Lung (tissue), 12 donors: ENCODE results near the gene LDLRAD4. TPM values are rescaled to one million over a fixed set of nuclear protein-coding genes. Genes with fewer than 3 reads are reported as not detected.

ENCODE experiments used
- ATAC-seq: fragments of 200-7000 bp; cut with Tn5 transposase; one replicate; pipeline ENCODE4 v1.9.1; 2020; ENCODE audit warnings: moderate number of reproducible peaks; ENCODE audit not compliant: insufficient read depth, low FRiP score
- DNase-seq, 3 donors: peaks; one replicate each; pipeline ENCODE4 v3.0.0-alpha.2; 2013 to 2017
- H3K27ac ChIP-seq, 2 donors: one replicate each; pipeline ENCODE4 v1.5.1; 2013; ENCODE audit warnings: mild to moderate bottlenecking in 2 of 2, moderate library complexity in 2 of 2, control low read depth in 1 of 2, inconsistent platforms in 1 of 2, low read depth in 1 of 2, low read length in 1 of 2
- H3K27me3 ChIP-seq, 3 donors: one replicate each; pipeline ENCODE4 v1.5.1; 2013; ENCODE audit warnings: low read length in 2 of 3; ENCODE audit not compliant: control insufficient read depth in 3 of 3, insufficient read depth in 3 of 3
- H3K36me3 ChIP-seq, 4 donors: one replicate each; pipeline ENCODE4 v1.5.1; 2013; ENCODE audit warnings: low read length in 4 of 4, mild to moderate bottlenecking in 1 of 4, moderate library complexity in 1 of 4; ENCODE audit not compliant: control insufficient read depth in 4 of 4, insufficient read depth in 4 of 4
- H3K4me1 ChIP-seq, 5 donors: one replicate each; pipeline ENCODE4 v1.5.1; 2013; ENCODE audit warnings: low read length in 5 of 5, mild to moderate bottlenecking in 2 of 5, moderate library complexity in 1 of 5; ENCODE audit not compliant: control insufficient read depth in 5 of 5, insufficient read depth in 5 of 5
- H3K4me3 ChIP-seq: one replicate; pipeline ENCODE4 v1.5.1; 2013; ENCODE audit warnings: mild to moderate bottlenecking, control low read depth, moderate library complexity
- H3K9ac ChIP-seq, 2 donors: one replicate each; pipeline ENCODE4 v1.5.1; 2013; ENCODE audit warnings: low read length in 2 of 2, control low read depth in 1 of 2; ENCODE audit not compliant: insufficient read depth in 1 of 2
- H3K9me3 ChIP-seq, 4 donors: one replicate each; pipeline ENCODE4 v1.5.1; 2013; ENCODE audit warnings: low read length in 3 of 4, mild to moderate bottlenecking in 1 of 4, moderate library complexity in 1 of 4; ENCODE audit not compliant: control insufficient read depth in 4 of 4, insufficient read depth in 3 of 4
- WGBS, 2 donors: extraction: QIAGEN DNeasy Blood & Tissue Kit; methylation state at CpG; one replicate each; pipeline ENCODE4 v1.1.7; 2013; 5-methylcytosine and 5-hydroxymethylcytosine counted together
- polyA plus RNA-seq, 2 donors: library from polyadenylated mRNA; stranded (reverse); fragments of 200-250 nt; gene quantifications; one replicate each; pipeline ENCODE4 v1.2.1, GENCODE V29; 2013
- total RNA-seq, 2 donors: library from RNA; depleted of rRNA in 1 of 2; stranded (reverse); fragments of >200 nt in 1 of 2; gene quantifications; one replicate each; pipeline ENCODE4 v1.2.1, GENCODE V29; 2014 to 2021
- TF ChIP-seq, protein P1 (sequence below): IDR thresholded peaks from 2 replicates; pipeline ENCODE4 v1.5.1; 2012; ENCODE audit warnings: mild to moderate bottlenecking; ENCODE audit errors: control extremely low read depth, extremely low read depth
- donor health status: control.
- donor health status: control.
- donor health status: Bipolar disorder and iron deficiency.
- donor health status: healthy.
- donor health status: DM: yes; HTN: yes; CAD: no.

The LDLRAD4 gene
- total and polyA plus RNA-seq, 4 donors: 3.2 to 62.4 (median 19.9) TPM

DNA sequence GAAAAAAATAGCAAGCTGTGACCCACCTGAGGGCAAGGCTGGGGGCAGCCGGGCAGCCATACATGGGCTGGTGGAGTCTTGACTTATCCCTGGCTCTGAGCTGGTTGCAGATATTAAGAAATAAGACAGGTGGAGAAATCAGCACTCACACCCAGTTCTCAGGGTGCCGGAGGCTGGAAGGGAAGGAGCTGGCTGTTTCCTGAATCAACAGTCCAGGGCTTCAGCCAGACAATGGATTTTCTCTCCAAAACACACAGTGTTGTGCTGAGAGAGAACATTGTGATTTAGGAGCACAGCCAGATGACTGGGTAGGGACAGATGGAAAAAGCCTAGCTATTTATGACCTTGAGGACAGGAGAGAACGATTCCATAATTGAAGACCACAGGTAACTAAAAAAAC lies 208.8 kb downstream of the LDLRAD4 start:
- H3K36me3 ChIP-seq: no peaks in the 10 kb centered on the region
- 67 to 70% methylated on average over 3 of the region's 3 CpGs for WGBS, 2 donors
- TF ChIP-seq, protein P1, sequence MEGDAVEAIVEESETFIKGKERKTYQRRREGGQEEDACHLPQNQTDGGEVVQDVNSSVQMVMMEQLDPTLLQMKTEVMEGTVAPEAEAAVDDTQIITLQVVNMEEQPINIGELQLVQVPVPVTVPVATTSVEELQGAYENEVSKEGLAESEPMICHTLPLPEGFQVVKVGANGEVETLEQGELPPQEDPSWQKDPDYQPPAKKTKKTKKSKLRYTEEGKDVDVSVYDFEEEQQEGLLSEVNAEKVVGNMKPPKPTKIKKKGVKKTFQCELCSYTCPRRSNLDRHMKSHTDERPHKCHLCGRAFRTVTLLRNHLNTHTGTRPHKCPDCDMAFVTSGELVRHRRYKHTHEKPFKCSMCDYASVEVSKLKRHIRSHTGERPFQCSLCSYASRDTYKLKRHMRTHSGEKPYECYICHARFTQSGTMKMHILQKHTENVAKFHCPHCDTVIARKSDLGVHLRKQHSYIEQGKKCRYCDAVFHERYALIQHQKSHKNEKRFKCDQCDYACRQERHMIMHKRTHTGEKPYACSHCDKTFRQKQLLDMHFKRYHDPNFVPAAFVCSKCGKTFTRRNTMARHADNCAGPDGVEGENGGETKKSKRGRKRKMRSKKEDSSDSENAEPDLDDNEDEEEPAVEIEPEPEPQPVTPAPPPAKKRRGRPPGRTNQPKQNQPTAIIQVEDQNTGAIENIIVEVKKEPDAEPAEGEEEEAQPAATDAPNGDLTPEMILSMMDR: no peak
- no peaks in the 10 kb centered on the region for H3K27me3 ChIP-seq
- H3K9me3 ChIP-seq: peaks cover 0 to 2% (median 0%) of the 10 kb centered on the region in 4 donors
- peaks cover 0 to 10% (median 0%) of the 10 kb centered on the region in 5 donors for H3K4me1 ChIP-seq
- ATAC-seq: no peak
- H3K27ac ChIP-seq: peak overlapping the region in 1 of 2 donors; percentile 40
- no peak for DNase-seq
- H3K4me3 ChIP-seq: no peak overlapping the region
- H3K9ac ChIP-seq: no peak overlapping the region

DNA sequence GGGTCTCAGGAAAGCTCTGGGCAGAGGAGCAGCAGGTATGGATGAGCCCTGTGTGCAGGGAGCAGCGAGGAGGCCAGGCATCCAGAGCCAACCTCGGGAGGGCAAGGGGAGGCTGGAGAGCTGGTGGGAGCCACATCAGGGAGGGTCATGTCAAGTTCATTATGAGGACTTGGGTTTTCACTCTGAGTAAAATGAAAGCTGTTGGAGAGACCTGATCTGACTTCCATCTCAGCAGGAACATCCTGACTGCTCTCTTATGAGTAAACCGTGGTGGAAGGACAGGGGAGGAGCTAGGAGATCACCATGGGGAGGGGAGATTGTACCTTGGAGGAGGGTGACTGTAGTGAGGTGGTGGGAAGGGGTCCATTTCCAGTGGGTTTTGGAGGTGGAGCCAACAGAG lies 209.8 kb downstream of the LDLRAD4 start:
- ATAC-seq: no peak
- H3K9ac ChIP-seq: no peak overlapping the region
- TF ChIP-seq, protein P1: no peak
- no peaks in the 10 kb centered on the region for H3K36me3 ChIP-seq
- DNase-seq: no peak
- no peak overlapping the region for H3K4me3 ChIP-seq
- 76 to 80% methylated on average over 3 of the region's 3 CpGs for WGBS, 2 donors
- peaks cover 0 to 8% (median 0%) of the 10 kb centered on the region in 5 donors for H3K4me1 ChIP-seq
- no peaks in the 10 kb centered on the region for H3K27me3 ChIP-seq
- peaks cover 0 to 2% (median 0%) of the 10 kb centered on the region in 4 donors for H3K9me3 ChIP-seq
- no peak overlapping the region for H3K27ac ChIP-seq

DNA sequence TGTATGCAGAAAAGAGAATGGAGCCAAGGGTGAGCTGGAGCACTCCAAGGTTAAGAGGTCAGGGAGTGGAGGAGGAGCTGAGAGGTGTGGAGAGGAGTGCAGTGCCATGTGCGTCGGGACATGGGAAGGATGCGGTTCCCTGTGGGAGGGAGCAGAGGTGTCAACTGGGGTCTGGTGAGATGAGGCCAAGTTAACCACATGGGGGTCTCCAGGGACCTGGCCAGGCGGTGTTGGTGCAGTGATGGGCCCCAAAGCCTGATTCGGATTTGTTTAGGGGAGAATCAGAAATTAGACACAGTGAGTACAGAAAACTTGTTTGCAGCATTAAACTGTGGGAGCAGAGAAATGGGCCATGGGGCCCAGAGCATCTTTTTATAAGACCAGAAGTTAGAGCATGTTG lies 210.5 kb downstream of the LDLRAD4 start:
- H3K9me3 ChIP-seq: peaks cover 0 to 2% (median 0%) of the 10 kb centered on the region in 4 donors
- no peak overlapping the region for H3K27ac ChIP-seq
- H3K4me3 ChIP-seq: no peak overlapping the region
- no peaks in the 10 kb centered on the region for H3K36me3 ChIP-seq
- TF ChIP-seq, protein P1: no peak
- no peak overlapping the region for H3K9ac ChIP-seq
- H3K27me3 ChIP-seq: no peaks in the 10 kb centered on the region
- no peak for DNase-seq
- ATAC-seq: no peak
- 86 to 89% methylated on average over 5 of the region's 5 CpGs for WGBS, 2 donors
- peaks cover 0 to 8% (median 0%) of the 10 kb centered on the region in 5 donors for H3K4me1 ChIP-seq
